Gastroesophageal sphincter (tissue), 4 donors: Measurements from ENCODE around the gene NUP155. TPM values are rescaled to one million over a fixed set of nuclear protein-coding genes. Genes with fewer than 3 reads are reported as not detected.
"Not testable (repeated sequence)": the region's sequence is repeated elsewhere in the genome, so short reads cannot be mapped to it uniquely, and the experiment has no call there.

Experiments used
- ATAC-seq: fragments of 150-250 bp; one replicate; pipeline ENCODE4 v1.9.1; 2016; ENCODE audit warnings: mild to moderate bottlenecking, moderate library complexity
- H3K27ac ChIP-seq, 4 donors: fragments of 200-600 bp; sonication (generic) in 3 of 4; 1 replicate in 3 of 4; 2 replicates in 1 of 4; pipeline ENCODE4 v1.5.1; 2016 to 2019
- H3K27me3 ChIP-seq: fragments of 200-600 bp; sonication (generic); one replicate; pipeline ENCODE4 v1.5.1; 2019
- H3K36me3 ChIP-seq, 2 donors: fragments of 200-600 bp; sonication (generic); one replicate each; pipeline ENCODE4 v1.5.1; 2019; ENCODE audit warnings: control low read depth in 1 of 2
- H3K4me1 ChIP-seq, 3 donors: fragments of 200-600 bp; sonication (generic); 1 replicate in 2 of 3; 2 replicates in 1 of 3; pipeline ENCODE4 v1.5.1; 2016 to 2019; ENCODE audit warnings: control low read depth in 2 of 3
- H3K4me3 ChIP-seq, 2 donors: fragments of 200-600 bp; sonication (generic); one replicate each; pipeline ENCODE4 v1.5.1; 2019; ENCODE audit warnings: mild to moderate bottlenecking in 1 of 2, moderate library complexity in 1 of 2
- H3K9me3 ChIP-seq, 3 donors: fragments of 200-600 bp; sonication (generic); one replicate each; pipeline ENCODE4 v1.5.1; 2017 to 2019; ENCODE audit warnings: control low read depth in 2 of 3
- CTCF ChIP-seq, 4 experiments: fragments of 200-600 bp in 2 of 4; fragments of 450-650 bp in 2 of 4; sonication (generic) in 1 of 4; IDR thresholded peaks; one replicate each; pipeline ENCODE4 v1.5.1; 2017 to 2019; ENCODE audit warnings: antibody characterized with exemption in 4 of 4, mild to moderate bottlenecking in 2 of 4, moderate library complexity in 2 of 4
- EP300 ChIP-seq: sonication (generic); formaldehyde crosslinking; IDR thresholded peaks from one replicate; pipeline ENCODE4 v1.6.1; 2017; ENCODE audit warnings: antibody characterized with exemption, mild to moderate bottlenecking
- POLR2A ChIP-seq, 2 donors: fragments of 450-650 bp; IDR thresholded peaks; one replicate each; pipeline ENCODE4 v1.6.1; 2017; ENCODE audit warnings: antibody characterized with exemption in 2 of 2, mild to moderate bottlenecking in 2 of 2, moderate library complexity in 1 of 2
- POLR2AphosphoS5 ChIP-seq: sonication (generic); formaldehyde crosslinking; IDR thresholded peaks from one replicate; pipeline ENCODE4 v1.6.1; 2017; ENCODE audit warnings: antibody characterized with exemption
- WGBS, 2 donors: methylation state at CpG; one replicate each; pipeline ENCODE4 v1.1.5; 2018; ENCODE audit warnings: low coverage in 1 of 2; 5-methylcytosine and 5-hydroxymethylcytosine counted together
- total RNA-seq, 4 donors: library from RNA; depleted of rRNA; stranded (reverse); fragments of >200 nt; gene quantifications; one replicate each; pipeline ENCODE4 v1.1.0, GENCODE V29; 2016

NUP155 gene
- 10 to 100 TPM; 15.6 to 22.3 (median 18.8) TPM for total RNA-seq

- 1 to 3% methylated on average over 42 to 47 of the region's 49 CpGs for WGBS, 2 donors
- no peaks in the 10 kb centered on the region for H3K27me3 ChIP-seq
- TF ChIP-seq POLR2A (IDR thresholded peaks at IDR 0.05) = peak; percentile 48 to 64
- TF ChIP-seq EP300 = no peak
- TF ChIP-seq CTCF (IDR thresholded peaks at IDR 0.05) = peak in 1 of 4 experiments; percentile 25
- peak; percentile 93 for TF ChIP-seq POLR2AphosphoS5
These were observed at the start of gene NUP155 for GRCh38 chr5:37370864-37371726. NUP155 (minus strand) TSS chr5:37371106; CDS start chr5:37370977, 129 bp downstream.

GRCh38 chr5:37417347-37417746 is 46.4 kb upstream of the NUP155 start:
- Histone ChIP-seq H3K36me3 (peaks cover 0 to 55% of the 10 kb centered on the region in 2 donors), H3K4me3 (no peak overlapping the region), H3K27ac (no peak overlapping the region), H3K9me3 (no peaks in the 10 kb centered on the region), H3K4me1 (peaks cover 0 to 11% (median 0%) of the 10 kb centered on the region in 3 donors), H3K27me3 (no peaks in the 10 kb centered on the region)
- no peak for TF ChIP-seq POLR2AphosphoS5
- no peak for TF ChIP-seq POLR2A (IDR thresholded peaks at IDR 0.05)
- TF ChIP-seq CTCF (IDR thresholded peaks at IDR 0.05) = no peak
- no peak for TF ChIP-seq EP300
- 86 to 88% methylated on average over 5 to 8 of the region's 9 CpGs for WGBS, 2 donors
- no peak for ATAC-seq

More at GRCh38 chr5:37370864-37371726, at the start of gene NUP155:
- peak within 1 kb of the TSS; percentile 68 to 89 (median 88) for H3K27ac ChIP-seq
- peak within 1 kb of the TSS; percentile 60 to 69 for H3K4me3 ChIP-seq
- no peaks in the 10 kb centered on the region for H3K36me3 ChIP-seq
- H3K9me3 ChIP-seq = no peaks in the 10 kb centered on the region
- peaks cover 3 to 50% (median 17%) of the 10 kb centered on the region in 3 donors for H3K4me1 ChIP-seq
- ATAC-seq = peak; percentile 98

DNA sequence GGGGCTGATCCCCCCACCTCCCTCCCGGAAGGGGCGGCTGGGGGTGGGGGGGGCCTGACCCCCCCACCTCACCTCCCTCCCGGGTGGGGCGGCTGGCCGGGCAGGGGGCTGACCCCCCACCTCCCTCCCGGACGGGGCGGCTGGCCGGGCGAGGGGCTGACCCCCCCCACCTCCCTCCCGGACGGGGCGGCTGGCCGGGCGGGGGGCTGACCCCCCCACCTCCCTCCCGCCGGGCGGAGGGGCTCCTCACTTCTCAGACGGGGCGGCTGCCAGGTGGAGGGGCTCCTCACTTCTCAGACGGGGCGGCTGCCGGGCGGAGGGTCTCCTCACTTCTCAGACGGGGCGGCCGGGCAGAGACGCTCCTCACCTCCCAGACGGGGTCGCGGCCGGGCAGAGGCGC is 44.5 kb upstream of the NUP155 start:
- H3K27ac ChIP-seq, H3K9me3 ChIP-seq, H3K4me3 ChIP-seq, ATAC-seq, H3K27me3 ChIP-seq: not testable (repeated sequence)
- no CpG with 5 or more reads among the region's 33 CpGs for WGBS, 2 donors
- H3K36me3 ChIP-seq = peaks cover 0 to 40% of the 10 kb centered on the region in 2 donors
- H3K4me1 ChIP-seq = peaks cover 0 to 11% (median 0%) of the 10 kb centered on the region in 3 donors

DNA sequence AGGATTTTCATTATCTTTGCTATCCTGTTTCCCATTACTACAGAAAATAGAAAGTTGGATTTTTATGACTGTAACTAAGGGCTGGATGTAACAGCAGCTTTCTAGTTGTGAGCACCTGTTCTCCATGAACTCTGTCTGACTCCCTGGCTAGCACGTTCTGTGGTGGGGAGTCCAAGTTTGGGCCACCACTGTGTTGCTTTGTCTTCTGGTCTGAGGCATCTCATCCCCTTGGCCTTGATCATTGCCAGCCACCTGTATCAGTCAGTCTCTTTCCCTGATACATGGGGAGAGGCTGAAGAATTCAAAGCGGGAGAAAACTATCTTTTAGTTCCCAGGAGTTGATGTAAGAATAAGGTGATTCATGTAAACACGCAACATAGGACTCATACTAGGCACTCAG is 41.6 kb upstream of the NUP155 start:
- ATAC-seq = no peak
- Histone ChIP-seq H3K4me1 (peaks cover 0 to 11% (median 0%) of the 10 kb centered on the region in 3 donors), H3K36me3 (peaks cover 0 to 41% of the 10 kb centered on the region in 2 donors), H3K4me3 (no peak overlapping the region), H3K9me3 (no peaks in the 10 kb centered on the region), H3K27ac (no peak overlapping the region), H3K27me3 (no peaks in the 10 kb centered on the region)
- no peak for TF ChIP-seq POLR2A (IDR thresholded peaks at IDR 0.05)
- TF ChIP-seq POLR2AphosphoS5 = no peak
- no peak for TF ChIP-seq CTCF (IDR thresholded peaks at IDR 0.05)
- no peak for TF ChIP-seq EP300
- WGBS, 2 donors = 62 to 84% methylated on average over 2 to 3 of the region's 3 CpGs

- H3K36me3 ChIP-seq = peaks cover 0 to 74% of the 10 kb centered on the region in 2 donors
- no peak overlapping the region for H3K27ac ChIP-seq
- no peak for ATAC-seq
- TF ChIP-seq EP300 = no peak
- no peak for TF ChIP-seq POLR2AphosphoS5
- no peak for TF ChIP-seq CTCF (IDR thresholded peaks at IDR 0.05)
- H3K4me3 ChIP-seq = no peak overlapping the region
- H3K27me3 ChIP-seq = no peaks in the 10 kb centered on the region
- no peaks in the 10 kb centered on the region for H3K9me3 ChIP-seq
- 78 to 93% methylated on average over 1 to 3 of the region's 4 CpGs for WGBS, 2 donors
- H3K4me1 ChIP-seq = no peaks in the 10 kb centered on the region
These were observed 29.6 kb upstream of the NUP155 start for GRCh38 chr5:37400501-37400900.
